ENCODE results near the gene LAMA4.

The LAMA4 gene

GRCh38 chr6:112227992-112228391 is 26.4 kb downstream of the LAMA4 start:
- H3K27ac ChIP-seq = no peak overlapping the region
- TF ChIP-seq ZFX (IDR thresholded peaks at IDR 0.05) (no peak), CTCF (conservative IDR thresholded peaks at IDR 0.05) (no peak)

- TF ChIP-seq ZFX (IDR thresholded peaks at IDR 0.05) (no peak), CTCF (conservative IDR thresholded peaks at IDR 0.05) (no peak)
- H3K27ac ChIP-seq = no peak overlapping the region
Measured at GRCh38 chr6:112227411-112227810, 27.0 kb downstream of the LAMA4 start.

- H3K27ac ChIP-seq = no peak overlapping the region
- no peak for TF ChIP-seq CTCF (conservative IDR thresholded peaks at IDR 0.05)
- TF ChIP-seq ZFX (IDR thresholded peaks at IDR 0.05) = no peak
Measured at GRCh38 chr6:112225691-112226090, 28.7 kb downstream of the LAMA4 start.

DNA sequence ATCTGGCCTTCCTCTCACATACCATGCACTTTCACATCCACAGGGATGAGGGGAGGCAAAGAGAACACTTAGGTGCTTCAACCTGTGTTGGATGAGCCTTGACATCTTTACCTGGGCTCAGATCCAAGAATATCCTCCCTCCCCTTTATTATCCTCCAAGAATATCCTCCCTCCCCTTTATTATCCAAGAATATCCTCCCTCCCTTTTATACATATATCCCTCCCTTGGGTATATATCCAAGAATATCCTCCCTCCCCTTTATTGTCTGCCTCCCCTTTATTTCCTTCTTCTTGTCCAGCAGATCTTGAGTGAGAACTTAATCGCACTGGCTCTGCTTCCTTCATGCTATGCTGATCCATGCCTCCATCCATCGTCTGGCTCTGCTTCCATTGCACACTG is 30.3 kb downstream of the LAMA4 start:
- no peak for TF ChIP-seq ZFX (IDR thresholded peaks at IDR 0.05)
- no peak for TF ChIP-seq CTCF (conservative IDR thresholded peaks at IDR 0.05)
- no peak overlapping the region for H3K27ac ChIP-seq

DNA sequence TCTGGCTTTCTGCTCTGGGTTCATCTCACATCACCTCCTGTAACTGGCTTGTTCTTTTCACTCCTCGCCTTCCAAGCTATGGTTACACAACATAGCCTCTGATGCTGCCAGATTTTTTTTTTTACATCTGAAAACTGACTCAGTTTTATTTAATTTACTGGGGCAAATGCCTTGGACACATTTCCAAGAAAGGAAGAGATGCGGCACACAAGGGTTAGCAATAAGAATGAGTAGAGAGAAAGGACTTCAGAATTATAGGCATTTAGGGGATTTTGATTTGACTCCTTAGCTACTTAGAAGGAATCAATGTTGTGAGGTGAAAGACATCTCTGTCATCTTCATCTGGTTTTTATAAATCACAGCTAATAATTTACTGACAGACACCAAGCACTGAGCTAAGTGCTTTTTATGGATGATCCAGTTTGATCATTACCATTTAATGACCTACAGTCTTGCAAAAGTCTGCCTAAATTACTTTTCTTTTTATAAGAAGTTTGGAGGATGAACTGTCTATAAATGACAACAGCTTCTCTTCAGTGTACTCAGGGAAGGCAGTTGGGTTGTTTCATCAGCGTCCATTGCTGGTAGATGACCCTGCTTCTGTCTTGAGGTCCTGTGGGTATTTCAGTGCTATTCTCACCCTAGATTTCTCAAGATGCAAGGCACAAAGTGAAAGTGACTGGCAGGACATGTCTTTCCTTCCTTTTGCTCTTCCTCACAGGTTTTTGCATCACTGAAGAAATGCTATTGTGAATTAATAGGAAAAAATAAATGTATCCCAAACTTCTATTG is 31.1 kb downstream of the LAMA4 start:
- TF ChIP-seq CTCF (conservative IDR thresholded peaks at IDR 0.05) = no peak
- TF ChIP-seq ZFX (IDR thresholded peaks at IDR 0.05) = no peak
- H3K27ac ChIP-seq = no peak overlapping the region

DNA sequence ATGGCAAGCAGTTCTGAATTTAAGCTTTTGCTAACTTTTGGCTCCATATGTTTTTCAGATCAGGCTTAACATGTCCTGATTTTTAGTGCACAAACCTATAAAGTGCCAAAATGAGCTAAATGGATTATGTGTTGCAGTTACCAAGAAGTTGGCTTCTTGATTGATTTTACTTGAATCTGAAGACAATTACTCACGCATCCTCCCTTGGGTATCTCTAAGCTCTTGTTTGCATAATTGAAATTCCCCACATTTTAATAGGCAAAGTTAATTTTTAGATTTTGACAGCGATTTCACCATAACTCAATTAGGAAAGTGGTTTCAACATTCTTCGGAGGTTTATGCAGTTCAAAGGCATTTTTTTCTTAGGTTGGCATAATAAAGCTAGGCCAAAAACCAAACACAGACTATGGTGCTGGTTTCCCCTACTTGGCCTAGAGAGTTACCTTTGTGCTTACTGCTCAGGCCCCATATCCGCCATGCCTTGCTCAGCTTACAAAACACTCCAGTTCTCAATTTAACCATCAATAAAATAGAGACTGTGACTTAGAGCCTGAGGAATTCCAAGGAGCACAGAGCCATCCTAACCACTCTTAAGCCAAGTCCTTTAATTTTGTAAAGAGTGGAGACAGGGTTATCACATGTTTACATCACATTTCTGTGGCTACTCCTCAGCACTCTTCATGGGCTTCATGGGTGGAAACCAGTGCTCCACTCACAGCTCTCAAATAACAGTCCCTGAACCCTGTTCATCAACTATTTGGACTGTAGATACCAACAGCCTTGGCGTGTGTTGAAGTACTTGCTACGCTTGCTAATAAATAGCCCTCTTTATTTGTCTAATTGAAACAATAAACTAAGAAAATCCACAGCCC is 32.1 kb downstream of the LAMA4 start:
- no peak for TF ChIP-seq CTCF (conservative IDR thresholded peaks at IDR 0.05)
- TF ChIP-seq ZFX (IDR thresholded peaks at IDR 0.05) = no peak
- H3K27ac ChIP-seq = no peak overlapping the region

DNA sequence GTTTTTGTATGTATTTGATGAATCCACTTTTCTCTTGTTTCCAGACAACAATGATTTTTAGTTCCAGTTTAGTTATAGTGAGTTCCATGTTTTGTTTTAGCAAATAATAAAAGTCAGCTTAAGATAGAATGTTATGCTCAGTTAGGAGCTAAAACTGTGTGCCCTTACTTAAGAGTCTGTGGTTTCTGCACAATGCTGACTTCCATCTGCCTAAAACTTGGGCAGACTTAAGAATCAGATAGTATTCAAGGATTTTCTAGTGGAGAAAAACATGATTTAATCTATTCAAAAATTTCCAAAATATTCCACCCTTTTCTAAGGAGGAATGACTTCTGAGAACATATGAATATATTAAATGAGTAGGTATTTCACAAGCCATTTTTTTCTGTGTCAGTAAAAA is 32.8 kb downstream of the LAMA4 start:
- TF ChIP-seq ZFX (IDR thresholded peaks at IDR 0.05) (no peak), CTCF (conservative IDR thresholded peaks at IDR 0.05) (no peak)
- no peak overlapping the region for H3K27ac ChIP-seq

All from C4-2B (cell line).